ENCODE measurements around the gene SEPHS1. TPM values are rescaled to one million over a fixed set of nuclear protein-coding genes. Genes with fewer than 3 reads are reported as not detected.

The SEPHS1 gene
- total and polyA plus RNA-seq, 2 donors (not counting 1 experiment from before 2014, with no cell fraction given) = 14.7 to 29.1 TPM

- CTCF ChIA-PET = interaction anchor here (0.7 to 1.0 kb wide), 3 partner anchors 50 to 1208 kb away, joined by 3 to 4 read pairs (median 3); no protein-coding TSS in a partner anchor
- 46% methylated on average over 12 of the region's 20 CpGs for WGBS (ENCODE audit: insufficient coverage)
- Histone ChIP-seq H3K4me3 (ENCODE audit: control extremely low read depth in 1 of 5, extremely low read depth in 1 of 5, insufficient read depth in 1 of 5, low read depth in 2 of 5, low read length in 4 of 5) (peak overlapping the region in 1 of 5 experiments; percentile 12), H3K79me2 (ENCODE audit: control insufficient read depth, insufficient read depth, low read length) (no peaks in the 10 kb centered on the region), H3K36me3 (replicated peaks in 1 of 2; ENCODE audit: control extremely low read depth in 1 of 2, control insufficient read depth in 1 of 2, extremely low read depth in 1 of 2, insufficient read depth in 2 of 2, low read length in 1 of 2) (no peaks in the 10 kb centered on the region), H3K9me3 (ENCODE audit: control extremely low read depth in 1 of 3, control insufficient read depth in 2 of 3, insufficient read depth in 1 of 3, low read length in 2 of 3) (peaks cover 0 to 5% (median 0%) of the 10 kb centered on the region in 3 donors), H3K9ac (ENCODE audit: low read length) (peak overlapping the region; percentile 20), H3K4me1 (ENCODE audit: control insufficient read depth in 2 of 2, insufficient read depth in 2 of 2, low read length in 2 of 2) (peaks cover 0 to 3% of the 10 kb centered on the region in 2 donors), H3K4me2 (replicated peaks; ENCODE audit: low read depth, low read length, poor library complexity, severe bottlenecking) (peak overlapping the region; percentile 42), H3K27me3 (replicated peaks in 1 of 4; ENCODE audit: control extremely low read depth in 1 of 4, control insufficient read depth in 3 of 4, insufficient read depth in 4 of 4, low read length in 3 of 4) (no peaks in the 10 kb centered on the region), H3K27ac (ENCODE audit: low read length in 2 of 2) (no peak overlapping the region), H4K20me1 (ENCODE audit: control insufficient read depth, insufficient read depth, low read length, poor library complexity, severe bottlenecking) (no peaks in the 10 kb centered on the region), H2AFZ (ENCODE audit: insufficient read depth, low read depth, low read length, poor library complexity, severe bottlenecking) (peak overlapping the region; percentile 50)
- POLR2A ChIA-PET = no interaction called here
- intact Hi-C loops (cut with micrococcal nuclease) = no loop called here
- no peak for ATAC-seq (ENCODE audit: low read depth)
- Mint-ChIP-seq H3K4me3 (peak overlapping the region; percentile 69), H3K4me1 (peaks cover 16% of the 10 kb centered on the region), H3K9me3 (ENCODE audit: insufficient read depth) (no peaks in the 10 kb centered on the region), H3K27me3 (peaks cover 20% of the 10 kb centered on the region), H3K27ac (peak overlapping the region; percentile 57)
- peak; percentile 44 for DNase-seq
- TF ChIP-seq, protein P1, sequence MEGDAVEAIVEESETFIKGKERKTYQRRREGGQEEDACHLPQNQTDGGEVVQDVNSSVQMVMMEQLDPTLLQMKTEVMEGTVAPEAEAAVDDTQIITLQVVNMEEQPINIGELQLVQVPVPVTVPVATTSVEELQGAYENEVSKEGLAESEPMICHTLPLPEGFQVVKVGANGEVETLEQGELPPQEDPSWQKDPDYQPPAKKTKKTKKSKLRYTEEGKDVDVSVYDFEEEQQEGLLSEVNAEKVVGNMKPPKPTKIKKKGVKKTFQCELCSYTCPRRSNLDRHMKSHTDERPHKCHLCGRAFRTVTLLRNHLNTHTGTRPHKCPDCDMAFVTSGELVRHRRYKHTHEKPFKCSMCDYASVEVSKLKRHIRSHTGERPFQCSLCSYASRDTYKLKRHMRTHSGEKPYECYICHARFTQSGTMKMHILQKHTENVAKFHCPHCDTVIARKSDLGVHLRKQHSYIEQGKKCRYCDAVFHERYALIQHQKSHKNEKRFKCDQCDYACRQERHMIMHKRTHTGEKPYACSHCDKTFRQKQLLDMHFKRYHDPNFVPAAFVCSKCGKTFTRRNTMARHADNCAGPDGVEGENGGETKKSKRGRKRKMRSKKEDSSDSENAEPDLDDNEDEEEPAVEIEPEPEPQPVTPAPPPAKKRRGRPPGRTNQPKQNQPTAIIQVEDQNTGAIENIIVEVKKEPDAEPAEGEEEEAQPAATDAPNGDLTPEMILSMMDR (IDR thresholded peaks at IDR 0.05) = no peak
- no peak for TF ChIP-seq EZH2 (IDR thresholded peaks at IDR 0.05; ENCODE audit: borderline replicate concordance, insufficient read depth, low read depth, low read length, poor library complexity, severe bottlenecking)
These were observed 42.8 kb upstream of the SEPHS1 start for GRCh38 chr10:13390604-13391522.
